ENCODE results near the gene ATP8A2. TPM values are rescaled to one million over a fixed set of nuclear protein-coding genes. Genes with fewer than 3 reads are reported as not detected.

Gene ATP8A2
- total RNA-seq, 4 donors from 2014 or later = 0.20 to 1.1 (median 0.59) TPM

DNA sequence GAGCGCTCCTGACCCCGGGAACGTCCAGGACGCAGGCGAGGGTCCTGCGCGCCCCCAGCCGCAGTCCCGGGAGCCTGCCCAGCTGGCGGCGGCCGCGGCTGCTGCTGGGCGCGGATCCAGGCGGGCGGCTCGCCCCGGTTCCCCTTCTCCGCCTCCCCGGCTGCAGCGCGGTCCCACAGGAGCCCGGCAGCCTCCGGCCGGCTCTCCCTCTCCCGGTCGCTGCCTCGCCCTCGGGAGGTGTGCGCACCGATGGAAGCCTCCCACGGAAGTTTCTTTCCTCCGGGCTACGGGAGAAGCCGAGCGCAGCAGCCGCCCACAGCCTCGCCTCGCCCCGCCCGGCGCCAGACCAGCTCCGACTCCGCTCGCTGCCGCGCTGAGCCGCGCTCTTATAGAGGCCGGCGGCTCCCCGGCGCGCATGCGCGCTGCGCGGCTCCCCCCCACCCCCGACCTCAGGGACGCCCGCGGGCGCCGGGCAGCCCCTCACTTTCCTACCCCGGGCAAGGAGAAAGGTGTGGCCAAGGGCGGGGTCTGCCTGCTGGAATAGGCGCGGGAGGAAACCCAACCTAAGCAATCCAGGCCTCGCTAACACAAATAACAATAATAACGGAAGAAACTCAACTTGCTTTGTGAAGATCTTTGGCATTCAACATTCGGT, 680.0 kb downstream of the ATP8A2 start, which contains the start of gene SHISA2:
Gene SHISA2 (minus strand): TSS at position 360 of the 655 bp plus-strand sequence. CDS start 1,041 bp downstream, outside the sequence.
- Histone ChIP-seq H3K27ac (no peak within 1 kb of the TSS), H3K9me3 (no peaks in the 10 kb centered on the region), H3K36me3 (no peaks in the 10 kb centered on the region), H3K4me1 (peaks cover 0 to 21% (median 13%) of the 10 kb centered on the region in 4 donors), H3K27me3 (peaks cover 71% of the 10 kb centered on the region), H3K4me3 (peak within 1 kb of the TSS; percentile 14 to 54 (median 32))
- 2% methylated on average over 48 of the region's 72 CpGs; no CpG with 5 or more reads in 1 of the 2 donors for WGBS, 2 donors (ENCODE audit: low coverage in 1 of 2)
- peak in 1 of 3 donors; percentile 54 for TF ChIP-seq POLR2AphosphoS5 (IDR thresholded peaks at IDR 0.05)
- TF ChIP-seq POLR2A (IDR thresholded peaks at IDR 0.05) = peak; percentile 15
- TF ChIP-seq, protein P1, sequence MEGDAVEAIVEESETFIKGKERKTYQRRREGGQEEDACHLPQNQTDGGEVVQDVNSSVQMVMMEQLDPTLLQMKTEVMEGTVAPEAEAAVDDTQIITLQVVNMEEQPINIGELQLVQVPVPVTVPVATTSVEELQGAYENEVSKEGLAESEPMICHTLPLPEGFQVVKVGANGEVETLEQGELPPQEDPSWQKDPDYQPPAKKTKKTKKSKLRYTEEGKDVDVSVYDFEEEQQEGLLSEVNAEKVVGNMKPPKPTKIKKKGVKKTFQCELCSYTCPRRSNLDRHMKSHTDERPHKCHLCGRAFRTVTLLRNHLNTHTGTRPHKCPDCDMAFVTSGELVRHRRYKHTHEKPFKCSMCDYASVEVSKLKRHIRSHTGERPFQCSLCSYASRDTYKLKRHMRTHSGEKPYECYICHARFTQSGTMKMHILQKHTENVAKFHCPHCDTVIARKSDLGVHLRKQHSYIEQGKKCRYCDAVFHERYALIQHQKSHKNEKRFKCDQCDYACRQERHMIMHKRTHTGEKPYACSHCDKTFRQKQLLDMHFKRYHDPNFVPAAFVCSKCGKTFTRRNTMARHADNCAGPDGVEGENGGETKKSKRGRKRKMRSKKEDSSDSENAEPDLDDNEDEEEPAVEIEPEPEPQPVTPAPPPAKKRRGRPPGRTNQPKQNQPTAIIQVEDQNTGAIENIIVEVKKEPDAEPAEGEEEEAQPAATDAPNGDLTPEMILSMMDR (IDR thresholded peaks at IDR 0.05) = no peak
- TF ChIP-seq EP300 (IDR thresholded peaks at IDR 0.05; ENCODE audit: low read depth) = no peak
- intact Hi-C loops (cut with DNase I; ENCODE audit: low total_unique reads) (no loop called here), in situ Hi-C loops (cut with MboI; ENCODE audit: low pct_ligation_motif_present in 1 of 4, low pct_unique_long_range_greater_than_20kb in 1 of 4, low sequenced_read_pairs in 3 of 4) (no loop called here)
- DNase-seq = no peak

DNA sequence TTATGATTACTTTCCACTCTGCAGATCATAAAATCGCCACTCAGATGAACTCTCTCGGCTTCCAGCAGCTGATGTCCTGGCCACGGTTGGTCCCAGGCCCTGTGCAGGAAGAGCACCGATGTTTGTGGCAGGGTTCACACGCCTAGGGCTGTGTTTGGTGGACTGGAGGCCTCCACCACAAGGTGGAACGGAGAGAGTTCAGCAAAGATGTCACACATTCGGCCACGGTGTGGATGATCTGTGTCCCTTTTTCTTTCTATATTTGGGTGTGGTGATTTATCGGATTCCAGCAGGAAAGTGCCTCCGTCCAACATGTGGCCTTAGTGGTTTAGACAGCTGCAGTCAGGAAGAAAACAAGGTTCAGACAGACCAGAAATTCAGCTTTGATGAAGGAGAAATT, 680.6 kb downstream of the ATP8A2 start:
- Histone ChIP-seq H3K27ac (no peak overlapping the region), H3K27me3 (peaks cover 73% of the 10 kb centered on the region), H3K9me3 (no peaks in the 10 kb centered on the region), H3K4me3 (peak overlapping the region in 3 of 4 donors; percentile 20 to 54 (median 44)), H3K36me3 (no peaks in the 10 kb centered on the region), H3K4me1 (peaks cover 0 to 21% (median 13%) of the 10 kb centered on the region in 4 donors)
- in situ Hi-C loops (cut with MboI; ENCODE audit: low pct_ligation_motif_present in 1 of 4, low pct_unique_long_range_greater_than_20kb in 1 of 4, low sequenced_read_pairs in 3 of 4) (no loop called here), intact Hi-C loops (cut with DNase I; ENCODE audit: low total_unique reads) (no loop called here)
- TF ChIP-seq POLR2AphosphoS5 (IDR thresholded peaks at IDR 0.05) (no peak), EP300 (IDR thresholded peaks at IDR 0.05; ENCODE audit: low read depth) (no peak), POLR2A (IDR thresholded peaks at IDR 0.05) (no peak)
- TF ChIP-seq, protein P1 (IDR thresholded peaks at IDR 0.05) = no peak
- WGBS, 2 donors (ENCODE audit: low coverage in 1 of 2) = 46 to 70% methylated on average over 4 to 10 of the region's 10 CpGs
- no peak for DNase-seq

DNA sequence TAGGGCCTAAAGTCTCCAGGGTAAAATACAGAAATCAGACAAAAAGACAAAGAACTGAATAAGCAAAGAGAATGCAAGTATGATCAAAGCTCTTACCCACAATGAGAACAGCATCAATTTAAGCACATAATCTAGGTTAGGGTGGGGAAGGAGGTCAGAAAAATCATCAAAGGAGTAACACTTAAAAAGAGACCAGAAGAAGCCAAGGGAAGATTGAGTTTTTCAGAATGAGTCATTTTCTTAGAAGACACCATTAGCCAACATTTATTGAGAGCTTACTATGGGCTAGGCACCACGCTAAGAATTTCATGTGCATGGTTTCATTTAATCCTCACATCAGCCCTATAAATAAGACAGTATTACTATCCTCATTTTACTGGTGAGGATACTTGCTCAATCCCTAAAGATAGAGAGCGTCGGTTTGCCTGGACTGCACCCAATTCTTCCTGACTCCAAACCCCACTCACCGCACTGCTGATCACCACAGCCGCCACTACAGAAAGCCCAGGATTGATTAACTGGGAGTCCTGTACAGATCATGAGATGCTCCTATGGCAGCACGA, 681.7 kb downstream of the ATP8A2 start:
- no peak for DNase-seq
- TF ChIP-seq POLR2A (IDR thresholded peaks at IDR 0.05) (no peak), EP300 (IDR thresholded peaks at IDR 0.05; ENCODE audit: low read depth) (no peak), POLR2AphosphoS5 (IDR thresholded peaks at IDR 0.05) (no peak)
- Histone ChIP-seq H3K4me3 (no peak overlapping the region), H3K4me1 (peaks cover 0 to 21% (median 13%) of the 10 kb centered on the region in 4 donors), H3K9me3 (no peaks in the 10 kb centered on the region), H3K27ac (no peak overlapping the region), H3K36me3 (no peaks in the 10 kb centered on the region), H3K27me3 (peaks cover 66% of the 10 kb centered on the region)
- intact Hi-C loops (cut with DNase I; ENCODE audit: low total_unique reads) = no loop called here
- 93 to 100% methylated on average over 1 to 6 of the region's 6 CpGs for WGBS, 2 donors (ENCODE audit: low coverage in 1 of 2)
- in situ Hi-C loops (cut with MboI; ENCODE audit: low pct_ligation_motif_present in 1 of 4, low pct_unique_long_range_greater_than_20kb in 1 of 4, low sequenced_read_pairs in 3 of 4) = no loop called here

DNA sequence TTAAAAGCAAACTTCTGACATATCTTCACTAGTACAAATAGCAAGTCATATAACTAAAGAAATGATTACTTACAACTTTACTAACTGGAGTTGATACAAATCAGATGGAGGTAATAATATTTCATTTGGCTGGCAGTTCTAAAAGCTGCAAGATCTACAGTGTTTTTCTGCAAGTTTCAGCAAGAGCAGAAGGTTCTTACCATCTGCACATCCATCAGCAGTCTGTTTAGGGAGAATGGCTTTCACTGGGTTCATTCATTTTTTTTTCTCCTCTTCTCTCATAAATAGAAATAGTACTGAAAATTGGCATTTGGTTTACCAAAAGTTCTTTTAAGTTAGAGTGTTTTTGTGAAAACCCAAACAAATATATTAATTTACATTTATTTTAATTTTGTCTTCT, 683.1 kb downstream of the ATP8A2 start:
- in situ Hi-C loops (cut with MboI; ENCODE audit: low pct_ligation_motif_present in 1 of 4, low pct_unique_long_range_greater_than_20kb in 1 of 4, low sequenced_read_pairs in 3 of 4) (no loop called here), intact Hi-C loops (cut with DNase I; ENCODE audit: low total_unique reads) (no loop called here)
- Histone ChIP-seq H3K4me3 (no peak overlapping the region), H3K9me3 (no peaks in the 10 kb centered on the region), H3K4me1 (peaks cover 0 to 16% (median 13%) of the 10 kb centered on the region in 4 donors), H3K27ac (no peak overlapping the region), H3K36me3 (no peaks in the 10 kb centered on the region), H3K27me3 (peaks cover 52% of the 10 kb centered on the region)
- DNase-seq = no peak
- TF ChIP-seq, protein P1 (IDR thresholded peaks at IDR 0.05) = no peak
- TF ChIP-seq EP300 (IDR thresholded peaks at IDR 0.05; ENCODE audit: low read depth) (no peak), POLR2AphosphoS5 (IDR thresholded peaks at IDR 0.05) (no peak), POLR2A (IDR thresholded peaks at IDR 0.05) (no peak)

Data from transverse colon (tissue), 4 donors.